Astrocyte (in vitro differentiated cells and primary cell): Measurements from ENCODE around the gene GNL3.

Experiments used
- CTCF ChIP-seq: IDR thresholded peaks from 2 replicates; pipeline ENCODE4 v1.5.1; 2011; ENCODE audit warnings: low read depth, mild to moderate bottlenecking, inconsistent platforms, low read length, moderate library complexity; ENCODE audit not compliant: insufficient read depth
- EZH2 ChIP-seq: IDR thresholded peaks from 2 replicates; pipeline ENCODE4 v1.6.1; 2012; ENCODE audit warnings: mild to moderate bottlenecking, low read length, inconsistent platforms; ENCODE audit not compliant: insufficient read depth

- no peak for TF ChIP-seq CTCF
- no peak for TF ChIP-seq EZH2
Measured at GRCh38 chr3:52695798-52696671, 10.2 kb downstream of the GNL3 start.
